ENCODE measurements around the gene NUDT13. TPM values are rescaled to one million over a fixed set of nuclear protein-coding genes. Genes with fewer than 3 reads are reported as not detected.

NUDT13 gene
- total and polyA plus RNA-seq, 9 of the 15 experiments (the other 6 are each of a cell fraction or from before 2014, with no cell fraction given): 4.7 to 11.1 (median 5.6) TPM

- no peak for TF ChIP-seq ZNF449 (CRISPR knock-in tag; IDR thresholded peaks at IDR 0.05)
- TF ChIP-seq TCF7L2 (IDR thresholded peaks at IDR 0.05; ENCODE audit: low read depth, low read length): no peak
- TF ChIP-seq SETDB1 (IDR thresholded peaks at IDR 0.05; ENCODE audit: low read length): no peak
- TF ChIP-seq SNRNP70 (optimal IDR thresholded peaks at IDR 0.05; ENCODE audit: low read depth, low read length): no peak
- TF ChIP-seq DEAF1 (CRISPR knock-in tag; IDR thresholded peaks at IDR 0.05): no peak
- TF ChIP-seq HEY1 (CRISPR knock-in tag; IDR thresholded peaks at IDR 0.05; ENCODE audit: borderline replicate concordance): no peak
- no peak for TF ChIP-seq ZNF586 (CRISPR knock-in tag; conservative IDR thresholded peaks at IDR 0.05)
- TF ChIP-seq ZNF23 (CRISPR knock-in tag; IDR thresholded peaks at IDR 0.05): no peak
- TF ChIP-seq HMG20A (CRISPR knock-in tag; conservative IDR thresholded peaks at IDR 0.05): no peak
- no peak for TF ChIP-seq KDM1A (IDR thresholded peaks at IDR 0.05)
- TF ChIP-seq ZNF583 (CRISPR knock-in tag; IDR thresholded peaks at IDR 0.05): peak; percentile 25; the same call in 1 of the 2 replicates
- no peak for TF ChIP-seq SRSF3 (IDR thresholded peaks at IDR 0.05; ENCODE audit: insufficient read depth, low read length)
- no peak for TF ChIP-seq HMBOX1 (IDR thresholded peaks at IDR 0.05)
- no peak for TF ChIP-seq HOMEZ (CRISPR knock-in tag; IDR thresholded peaks at IDR 0.05)
- no peak; the same call in 1 of the 2 replicates for TF ChIP-seq POLR2H (tag; IDR thresholded peaks at IDR 0.05; ENCODE audit: low read depth)
- no peak for TF ChIP-seq ZKSCAN3 (CRISPR knock-in tag; IDR thresholded peaks at IDR 0.05)
- no peak for TF ChIP-seq BDP1 (IDR thresholded peaks at IDR 0.05; ENCODE audit: insufficient read depth, insufficient read length)
- TF ChIP-seq HNRNPLL (IDR thresholded peaks at IDR 0.05; ENCODE audit: low read depth, low read length, poor library complexity, severe bottlenecking): no peak
- no peak for TF ChIP-seq TFAP4 (CRISPR knock-in tag; IDR thresholded peaks at IDR 0.05; ENCODE audit: borderline replicate concordance)
- no peak for TF ChIP-seq ZNF589 (CRISPR knock-in tag; IDR thresholded peaks at IDR 0.05; ENCODE audit: low read depth)
- no peak for TF ChIP-seq ZBTB5 (IDR thresholded peaks at IDR 0.05)
Observed at GRCh38 chr10:73110345-73110849, at the start of gene NUDT13 (continued).

Measured in K562 (cell line).